GM21619 (cell line): ENCODE measurements around the gene FOXL3.
"Not testable (repeated sequence)": the region's sequence is repeated elsewhere in the genome, so short reads cannot be mapped to it uniquely, and the experiment has no call there.

Experiments
- ATAC-seq: cut with Tn5 transposase; IDR thresholded peaks from one replicate; pipeline ENCODE4 v1.9.1; 2021; ENCODE audit not compliant: unreplicated experiment

The FOXL3 gene

GRCh38 chr7:286266-286665, 3.7 kb upstream of the FOXL3 start:
- no peak for ATAC-seq

GRCh38 chr7:288671-289101, 1.3 kb upstream of the FOXL3 start:
- no peak for ATAC-seq

- no peak for ATAC-seq
Measured at GRCh38 chr7:289209-289755, 688 bp upstream of the FOXL3 start.

GRCh38 chr7:290554-291372, 793 bp downstream of the FOXL3 start:
- ATAC-seq = no peak

GRCh38 chr7:291373-292092, 1.6 kb downstream of the FOXL3 start:
- ATAC-seq = no peak

- no peak for ATAC-seq
Measured at GRCh38 chr7:292226-292625, 2.3 kb downstream of the FOXL3 start.

DNA sequence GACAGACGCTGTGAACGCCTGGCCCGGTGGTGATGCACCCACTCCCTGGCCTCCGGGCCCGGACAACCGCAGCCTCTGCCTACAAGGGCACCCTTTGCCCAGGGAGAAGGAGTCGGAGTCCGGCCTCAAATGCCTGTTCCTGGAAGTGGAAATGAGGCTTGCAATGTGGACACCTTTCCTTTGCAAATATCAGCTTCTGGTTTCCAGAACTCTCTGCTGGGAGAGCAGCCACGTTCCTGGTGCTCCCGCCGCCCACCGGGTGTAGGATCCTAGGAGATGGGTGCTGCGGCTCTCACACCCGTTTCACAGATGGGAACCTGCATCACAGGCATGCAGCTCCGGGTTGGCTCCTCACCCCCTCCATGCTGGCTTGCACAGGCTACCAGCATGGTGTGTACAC, 2.9 kb downstream of the FOXL3 start:
- ATAC-seq = no peak

GRCh38 chr7:293681-294439, 3.9 kb downstream of the FOXL3 start:
- no peak for ATAC-seq

- no peak for ATAC-seq
Measured at GRCh38 chr7:294440-295154, 4.6 kb downstream of the FOXL3 start.

DNA sequence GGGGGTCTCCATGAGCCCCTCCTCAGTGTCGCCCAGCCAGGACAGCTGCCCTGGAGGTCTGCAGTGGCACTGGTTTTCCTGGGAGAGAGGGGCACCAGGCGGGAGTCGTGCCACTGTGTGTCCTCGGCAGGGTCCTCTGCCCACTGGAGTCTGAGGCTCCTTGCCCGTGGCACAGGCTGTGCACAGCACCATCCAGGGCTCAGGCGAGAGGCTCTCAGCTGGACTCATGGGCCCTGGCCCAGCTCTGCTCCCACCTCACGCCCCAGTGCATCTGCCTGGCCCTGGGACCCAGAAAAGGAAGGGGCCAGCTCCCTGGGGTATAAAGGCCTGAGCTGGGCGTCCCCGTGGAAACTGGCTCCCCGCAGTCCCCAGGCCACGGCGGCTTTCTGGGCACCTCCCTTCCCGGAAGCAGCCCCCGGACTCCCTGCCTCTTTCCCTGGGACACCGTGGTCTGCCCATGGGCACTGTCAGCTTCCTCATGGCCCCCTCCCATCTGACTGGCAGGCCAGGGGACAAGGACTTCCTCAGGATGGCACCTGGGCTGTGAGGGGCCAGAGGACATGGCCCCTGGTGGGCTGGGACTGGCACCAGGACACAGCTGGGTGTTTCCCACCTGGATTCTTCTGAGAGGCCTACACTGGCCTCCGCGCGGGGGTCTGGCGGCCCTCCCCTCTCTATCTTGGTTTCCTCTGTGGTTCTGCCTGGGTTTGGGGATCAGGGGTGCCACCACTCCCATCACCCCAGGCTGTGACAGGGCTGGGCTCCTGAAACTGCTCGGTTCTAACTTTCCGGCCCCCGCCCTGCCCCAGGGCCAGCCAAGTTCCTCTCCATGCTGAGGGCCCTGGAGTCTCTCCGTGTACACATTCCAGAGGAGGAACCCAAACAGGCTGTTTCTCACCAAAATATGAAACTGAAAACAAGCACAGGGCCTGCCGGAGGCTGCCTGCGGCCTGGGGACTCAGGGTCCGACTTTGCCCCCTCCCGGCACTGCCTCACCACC, 5.5 kb downstream of the FOXL3 start:
- ATAC-seq = no peak

GRCh38 chr7:296373-296945, 6.5 kb downstream of the FOXL3 start:
- no peak for ATAC-seq

- ATAC-seq = not testable (repeated sequence)
Measured at GRCh38 chr7:297141-297540, 7.2 kb downstream of the FOXL3 start.

DNA sequence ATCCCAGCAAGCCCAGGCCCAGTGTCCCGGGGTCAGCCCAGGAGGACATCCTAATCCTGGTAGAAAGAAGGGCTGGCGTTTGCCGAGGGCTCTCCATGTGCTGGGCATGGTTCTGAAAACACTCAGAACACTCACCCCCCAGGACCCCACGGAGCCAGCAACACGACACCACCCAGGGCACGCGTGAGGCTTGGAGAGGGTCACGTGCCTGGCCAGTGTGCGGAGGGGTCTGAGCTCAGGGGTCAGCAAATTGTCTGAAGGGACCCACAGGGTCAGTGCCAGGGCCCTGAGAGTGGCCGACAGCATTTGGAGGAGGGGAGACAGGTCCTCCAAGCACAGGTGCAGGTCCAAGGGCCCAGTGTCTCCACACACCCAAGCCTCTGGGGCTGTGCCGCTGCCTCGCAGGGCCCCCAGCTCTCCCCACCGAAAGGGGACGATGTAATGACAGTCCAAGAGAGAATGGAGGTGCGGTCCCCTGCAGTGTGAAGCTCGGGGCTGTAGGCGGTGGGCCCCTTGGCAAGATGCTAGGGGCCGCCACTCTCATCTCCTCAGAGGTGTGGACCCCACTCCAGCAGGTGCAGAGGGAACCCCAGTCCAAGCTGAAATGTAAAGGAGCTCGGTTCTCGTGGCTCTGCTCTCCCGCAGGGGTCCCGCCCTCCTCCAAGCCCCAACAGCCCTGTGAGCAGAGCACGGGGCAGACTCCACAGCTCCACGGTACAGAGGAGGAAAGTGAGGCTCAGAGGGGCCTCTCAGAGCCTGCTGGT, 7.8 kb downstream of the FOXL3 start:
- no peak for ATAC-seq

DNA sequence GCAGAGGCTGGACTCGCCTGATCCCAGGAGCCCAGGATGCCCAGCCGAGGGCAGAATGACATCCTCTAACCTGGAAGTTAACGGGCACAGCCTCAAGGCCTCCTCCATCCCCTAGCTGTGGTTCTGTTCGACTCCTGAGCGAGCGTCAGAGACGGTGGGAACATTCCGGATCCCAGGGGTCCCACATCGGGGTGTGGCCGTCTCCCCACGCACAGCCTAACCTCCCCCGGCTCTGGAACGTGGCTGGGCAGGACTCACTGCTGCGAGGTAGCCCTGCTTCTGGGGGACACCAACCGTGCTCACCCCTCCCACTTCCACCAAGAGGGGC, 8.4 kb downstream of the FOXL3 start:
- no peak for ATAC-seq

- ATAC-seq = no peak
Measured at GRCh38 chr7:298743-299142, 8.8 kb downstream of the FOXL3 start.

DNA sequence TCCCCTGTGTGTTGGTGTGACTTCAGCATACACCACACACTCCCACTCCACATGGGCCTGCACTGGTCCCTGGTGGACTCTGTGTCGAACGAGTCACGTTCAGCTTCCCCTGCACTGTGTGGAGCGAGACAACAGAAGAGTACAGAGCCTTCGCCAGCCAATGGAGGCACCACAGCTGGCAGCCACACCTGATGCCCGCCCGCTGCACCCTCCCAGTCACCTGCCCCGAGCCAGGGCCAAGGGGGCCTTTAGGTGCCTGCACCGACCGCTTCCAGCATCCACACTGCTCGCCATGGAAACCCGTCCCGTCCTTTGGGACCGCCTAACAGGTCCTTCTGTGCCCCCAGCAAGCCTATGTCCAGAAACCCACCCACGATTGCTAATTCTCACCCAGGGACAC, 9.2 kb downstream of the FOXL3 start:
- ATAC-seq = no peak

DNA sequence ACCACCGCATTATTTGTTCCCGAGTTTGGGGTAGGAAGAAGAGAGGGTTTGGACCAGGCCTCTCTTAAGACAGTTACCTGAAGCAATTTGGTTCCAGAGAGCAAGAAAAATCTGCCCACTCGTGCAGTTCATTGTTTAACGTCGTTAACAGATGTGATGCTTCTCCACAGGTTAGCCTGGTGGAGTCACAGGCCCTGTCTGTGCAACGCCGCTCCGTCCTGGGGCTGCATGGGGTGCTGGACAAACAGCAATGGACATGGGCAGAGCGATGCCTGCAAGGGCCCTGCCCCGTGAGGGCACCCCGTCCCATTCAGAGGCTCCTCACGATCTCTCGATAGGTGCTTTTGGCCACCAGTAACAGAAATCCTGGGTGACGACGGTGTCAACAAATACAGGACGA, 9.7 kb downstream of the FOXL3 start:
- ATAC-seq = no peak

- ATAC-seq = no peak
Measured at GRCh38 chr7:300048-300447, 10.1 kb downstream of the FOXL3 start.
